SJSA1 (cell line): Measurements from ENCODE around the gene SMYD3. TPM values are rescaled to one million over a fixed set of nuclear protein-coding genes. Genes with fewer than 3 reads are reported as not detected.

Experiments used
- DNase-seq, 2 experiments: peaks; one replicate each; pipeline ENCODE4 v3.0.0-alpha.2; 2015 to 2020; ENCODE audit warnings: low spot score in 2 of 2, low read depth in 1 of 2
- H3K27ac ChIP-seq: fragments of 250-450 bp; sonication (Bioruptor Pico); 2 replicates; pipeline ENCODE4 v1.5.1; 2020; ENCODE audit warnings: mild to moderate bottlenecking, moderate library complexity
- H3K27me3 ChIP-seq: fragments of 250-450 bp; sonication (Bioruptor Pico); replicated peaks from 2 replicates; pipeline ENCODE4 v1.5.1; 2020; ENCODE audit warnings: mild to moderate bottlenecking, moderate library complexity
- H3K36me3 ChIP-seq: fragments of 250-450 bp; sonication (Bioruptor Pico); 2 replicates; pipeline ENCODE4 v1.5.1; 2020; ENCODE audit warnings: mild to moderate bottlenecking
- H3K4me1 ChIP-seq: fragments of 250-450 bp; sonication (Bioruptor Pico); replicated peaks from 2 replicates; pipeline ENCODE4 v1.6.1; 2021; ENCODE audit warnings: mild to moderate bottlenecking
- H3K4me3 ChIP-seq: fragments of 250-450 bp; sonication (Bioruptor Pico); 2 replicates; pipeline ENCODE4 v1.5.1; 2020; ENCODE audit warnings: mild to moderate bottlenecking
- H3K9me3 ChIP-seq: fragments of 250-450 bp; sonication (Bioruptor Pico); replicated peaks from 2 replicates; pipeline ENCODE4 v1.5.1; 2020; ENCODE audit warnings: mild to moderate bottlenecking
- total RNA-seq: library from RNA; depleted of rRNA; stranded (reverse); fragments of >200 nt; shearing (Covaris generic); gene quantifications from 2 replicates; pipeline ENCODE4 v1.2.3, GENCODE V29; 2014

SMYD3 gene
- total RNA-seq, 1 experiment from 2014 or later, result 38.5 TPM

DNA sequence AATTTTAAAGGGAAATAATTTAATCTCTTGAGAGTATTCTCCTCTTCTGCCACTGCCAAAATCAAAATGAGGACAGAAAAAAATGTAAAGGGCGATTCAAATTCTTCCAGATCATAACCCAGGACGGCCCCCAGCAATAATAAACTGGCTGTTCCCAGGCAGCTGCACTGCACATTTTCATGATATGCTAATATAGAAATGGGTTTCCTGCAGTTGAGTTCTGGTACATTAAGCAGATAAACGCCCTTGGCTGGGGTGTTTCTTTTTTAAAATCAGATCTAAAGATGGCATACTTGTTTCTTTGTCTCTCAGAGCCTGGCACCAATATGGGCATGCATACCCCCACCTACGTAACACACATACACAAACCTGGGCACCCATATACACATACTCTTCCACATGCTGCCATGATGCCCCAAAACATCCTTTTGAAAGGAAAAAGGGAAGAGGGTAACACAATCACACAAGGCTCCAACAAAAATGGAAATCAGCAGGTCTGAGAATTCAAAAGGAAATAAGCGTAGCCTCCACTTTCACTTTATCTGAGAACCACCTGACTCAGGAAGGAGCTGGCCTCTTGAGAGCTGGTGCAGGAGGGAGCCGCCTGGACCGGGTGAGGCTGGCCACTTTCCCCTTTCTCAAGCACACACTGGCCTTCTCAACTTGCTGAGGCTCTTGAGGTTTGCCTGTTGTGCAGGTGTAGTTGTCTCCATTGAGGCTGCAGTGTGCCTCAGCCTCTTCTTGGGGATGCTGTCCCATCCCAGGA lies 698.9 kb downstream of the SMYD3 start:
- no peak overlapping the region for H3K27ac ChIP-seq
- H3K4me1 ChIP-seq, result peaks cover 12% of the 10 kb centered on the region
- H3K9me3 ChIP-seq, result no peaks in the 10 kb centered on the region
- no peak for DNase-seq
- no peaks in the 10 kb centered on the region for H3K36me3 ChIP-seq
- no peaks in the 10 kb centered on the region for H3K27me3 ChIP-seq
- H3K4me3 ChIP-seq, result no peak overlapping the region

DNA sequence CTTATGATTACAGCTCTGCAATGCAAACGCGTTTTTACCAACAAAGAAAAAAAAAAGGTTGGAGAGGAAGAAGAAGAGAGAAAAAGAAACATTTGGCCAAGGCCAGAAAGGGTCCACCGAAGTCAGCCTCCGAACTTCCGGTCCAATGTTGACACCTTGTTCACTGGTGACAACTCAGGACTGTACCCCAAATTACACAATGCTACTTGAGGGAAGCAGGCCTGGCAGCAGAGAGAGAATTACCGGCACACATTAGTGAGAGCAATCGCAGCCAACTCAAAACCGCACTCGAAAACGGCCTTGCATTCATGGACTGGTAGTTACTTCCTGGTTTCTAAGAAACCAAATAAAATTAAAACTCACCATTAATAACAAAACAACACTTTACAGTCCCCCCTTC lies 699.8 kb downstream of the SMYD3 start:
- DNase-seq, result no peak
- Histone ChIP-seq H3K36me3 (no peaks in the 10 kb centered on the region), H3K27ac (no peak overlapping the region), H3K9me3 (no peaks in the 10 kb centered on the region), H3K4me3 (no peak overlapping the region), H3K27me3 (no peaks in the 10 kb centered on the region), H3K4me1 (peaks cover 12% of the 10 kb centered on the region)

DNA sequence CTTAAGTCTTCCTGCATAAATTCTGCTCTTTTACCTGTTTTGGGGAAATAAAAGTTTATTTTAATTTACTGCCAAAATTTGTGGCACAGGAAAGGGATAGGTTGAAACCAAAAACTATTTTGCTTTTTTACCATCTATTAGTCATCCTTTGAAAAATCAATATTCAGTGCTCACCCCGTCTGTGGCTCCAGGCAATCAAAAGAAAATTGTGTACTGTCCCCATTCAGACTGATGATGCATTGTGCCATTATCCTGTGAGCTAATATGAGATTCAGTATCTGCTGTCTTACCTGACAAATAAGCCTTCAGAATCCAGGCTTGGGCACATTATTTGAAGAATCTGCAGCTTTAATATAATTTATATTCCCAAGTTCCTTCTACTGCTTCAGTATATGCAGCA lies 701.5 kb downstream of the SMYD3 start:
- Histone ChIP-seq H3K27me3 (no peaks in the 10 kb centered on the region), H3K27ac (no peak overlapping the region), H3K9me3 (no peaks in the 10 kb centered on the region), H3K4me1 (peaks cover 21% of the 10 kb centered on the region), H3K4me3 (no peak overlapping the region), H3K36me3 (no peaks in the 10 kb centered on the region)
- no peak for DNase-seq

DNA sequence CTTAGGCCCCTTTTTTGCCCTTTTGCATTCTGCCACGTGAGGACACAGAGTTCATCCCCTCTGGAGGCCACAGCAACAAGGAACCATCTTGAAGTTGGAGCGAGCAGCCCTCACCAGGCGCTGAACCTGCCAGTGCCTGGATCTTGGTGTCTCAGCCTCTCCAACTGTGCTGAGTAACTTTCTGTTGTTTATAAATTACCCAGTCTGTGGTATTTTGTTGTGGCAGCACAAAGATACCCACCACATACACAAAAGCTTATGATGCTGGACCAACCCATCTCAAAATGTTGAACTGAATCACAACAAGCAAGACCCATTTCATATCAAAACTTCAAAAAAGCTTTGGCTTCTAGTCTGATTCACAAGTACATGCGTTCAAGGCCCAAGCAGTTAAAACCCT lies 702.4 kb downstream of the SMYD3 start:
- Histone ChIP-seq H3K9me3 (no peaks in the 10 kb centered on the region), H3K36me3 (no peaks in the 10 kb centered on the region), H3K27ac (no peak overlapping the region), H3K4me1 (peaks cover 24% of the 10 kb centered on the region), H3K4me3 (no peak overlapping the region), H3K27me3 (no peaks in the 10 kb centered on the region)
- DNase-seq, result peak in 1 of 2 experiments; percentile 40

DNA sequence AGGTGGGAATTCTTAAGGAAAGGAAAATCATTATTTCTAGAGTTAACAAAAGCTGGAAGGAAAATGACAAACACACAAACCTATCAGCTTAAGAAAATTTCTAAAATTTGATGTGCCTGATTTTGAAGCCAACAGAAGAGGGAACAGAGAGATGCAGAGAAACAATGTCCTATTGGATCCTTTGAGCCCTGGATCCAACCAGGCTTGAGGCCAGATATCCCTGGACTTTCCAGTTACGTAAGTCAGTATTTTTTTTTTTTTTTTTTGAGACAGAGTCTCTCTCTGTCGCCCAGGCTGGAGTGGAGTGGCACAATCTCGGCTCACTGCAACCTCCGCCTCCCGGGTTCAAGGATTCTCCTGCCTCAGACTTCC lies 703.4 kb downstream of the SMYD3 start:
- no peaks in the 10 kb centered on the region for H3K36me3 ChIP-seq
- no peak overlapping the region for H3K27ac ChIP-seq
- no peaks in the 10 kb centered on the region for H3K9me3 ChIP-seq
- peaks cover 24% of the 10 kb centered on the region for H3K4me1 ChIP-seq
- H3K27me3 ChIP-seq, result no peaks in the 10 kb centered on the region
- no peak for DNase-seq
- no peak overlapping the region for H3K4me3 ChIP-seq

DNA sequence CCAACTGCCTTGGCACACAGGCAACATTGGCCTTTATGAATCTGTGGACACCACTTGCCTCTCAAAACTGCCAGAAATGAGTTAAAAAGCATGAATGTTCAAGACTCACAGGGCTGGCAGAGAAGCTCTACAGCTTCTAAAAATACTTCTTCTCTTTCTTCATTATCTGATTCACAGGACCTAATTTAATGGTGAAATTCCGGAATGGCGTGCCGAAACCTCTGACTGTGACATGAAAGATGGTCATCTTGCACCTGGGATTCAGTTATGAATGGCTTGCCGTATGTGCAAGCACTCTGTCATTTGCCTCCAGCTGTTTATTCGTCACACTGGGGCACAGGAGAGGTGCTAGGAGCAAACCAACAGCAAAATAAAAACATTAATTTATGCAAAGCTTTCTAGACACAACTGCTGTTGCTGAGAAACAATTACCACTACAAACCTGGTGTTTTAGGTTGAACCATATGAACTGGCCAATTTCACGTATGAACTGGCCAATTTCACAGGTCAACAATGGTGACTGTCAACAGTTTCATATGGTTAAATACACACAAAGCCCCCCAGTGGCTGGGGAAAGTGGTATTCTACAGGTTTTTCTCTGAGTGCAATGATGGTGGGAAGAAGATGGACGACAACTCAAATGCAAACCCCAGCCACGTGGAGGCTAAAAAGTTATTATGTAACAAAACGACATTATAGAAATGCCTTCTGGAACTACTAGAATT lies 704.0 kb downstream of the SMYD3 start:
- H3K36me3 ChIP-seq, result no peaks in the 10 kb centered on the region
- no peaks in the 10 kb centered on the region for H3K27me3 ChIP-seq
- H3K4me3 ChIP-seq, result no peak overlapping the region
- no peak for DNase-seq
- no peak overlapping the region for H3K27ac ChIP-seq
- no peaks in the 10 kb centered on the region for H3K9me3 ChIP-seq
- H3K4me1 ChIP-seq, result peaks cover 24% of the 10 kb centered on the region

DNA sequence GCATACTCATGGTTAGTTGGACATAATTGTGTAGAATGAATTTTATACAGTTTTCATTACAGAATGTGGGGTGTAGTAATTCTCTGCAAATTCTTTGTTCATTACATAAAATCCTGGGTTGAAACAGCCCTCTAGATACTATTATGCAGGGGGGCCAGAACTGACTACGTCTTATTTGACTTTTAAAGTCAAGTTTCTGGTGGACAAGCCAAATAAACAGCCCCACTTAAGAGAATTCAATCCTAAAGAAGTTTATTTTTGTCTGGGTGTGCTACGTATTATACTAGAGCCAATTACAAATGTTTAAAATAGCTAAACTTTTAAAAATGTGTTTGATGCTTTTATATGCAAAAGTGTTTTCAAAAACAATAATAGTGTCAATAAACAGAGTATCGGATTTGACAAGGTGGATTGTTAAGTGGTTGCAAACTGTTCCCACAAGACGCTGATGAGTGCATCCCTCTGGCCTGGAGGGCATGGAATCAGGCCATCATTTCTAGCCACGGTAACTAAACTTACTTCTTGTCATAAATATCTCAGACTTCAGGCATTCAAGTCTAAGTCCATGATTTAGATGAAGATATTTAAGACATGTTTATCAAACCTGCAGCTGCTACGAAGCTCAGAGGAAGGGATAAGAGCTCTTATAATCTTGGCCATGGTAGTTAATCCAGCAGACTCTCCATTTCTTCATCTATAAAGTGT lies 706.0 kb downstream of the SMYD3 start:
- peak; percentile 59 to 73 for DNase-seq
- Histone ChIP-seq H3K4me1 (peaks cover 24% of the 10 kb centered on the region), H3K36me3 (no peaks in the 10 kb centered on the region), H3K9me3 (no peaks in the 10 kb centered on the region), H3K27me3 (no peaks in the 10 kb centered on the region), H3K4me3 (no peak overlapping the region), H3K27ac (peak overlapping the region; percentile 9; the same call in 1 of the 2 replicates)

DNA sequence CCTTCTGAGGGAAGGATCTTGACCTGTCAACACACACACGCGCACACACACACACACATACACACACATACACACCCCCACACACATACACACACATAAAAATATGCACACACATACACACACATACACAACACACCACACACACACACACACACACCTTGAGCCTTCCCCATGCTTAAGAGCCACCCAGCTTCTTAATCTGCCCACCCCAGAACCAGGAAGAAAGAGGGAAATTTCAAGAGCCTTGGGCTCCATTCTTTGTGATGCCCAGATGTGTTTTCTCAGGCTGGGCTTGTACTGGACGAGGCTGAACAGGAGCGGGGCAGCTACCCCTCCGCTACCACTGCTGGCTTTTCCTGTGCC lies 708.7 kb downstream of the SMYD3 start:
- Histone ChIP-seq H3K4me3 (no peak overlapping the region), H3K27ac (no peak overlapping the region), H3K27me3 (no peaks in the 10 kb centered on the region), H3K9me3 (no peaks in the 10 kb centered on the region), H3K4me1 (peaks cover 12% of the 10 kb centered on the region), H3K36me3 (no peaks in the 10 kb centered on the region)
- DNase-seq, result no peak

DNA sequence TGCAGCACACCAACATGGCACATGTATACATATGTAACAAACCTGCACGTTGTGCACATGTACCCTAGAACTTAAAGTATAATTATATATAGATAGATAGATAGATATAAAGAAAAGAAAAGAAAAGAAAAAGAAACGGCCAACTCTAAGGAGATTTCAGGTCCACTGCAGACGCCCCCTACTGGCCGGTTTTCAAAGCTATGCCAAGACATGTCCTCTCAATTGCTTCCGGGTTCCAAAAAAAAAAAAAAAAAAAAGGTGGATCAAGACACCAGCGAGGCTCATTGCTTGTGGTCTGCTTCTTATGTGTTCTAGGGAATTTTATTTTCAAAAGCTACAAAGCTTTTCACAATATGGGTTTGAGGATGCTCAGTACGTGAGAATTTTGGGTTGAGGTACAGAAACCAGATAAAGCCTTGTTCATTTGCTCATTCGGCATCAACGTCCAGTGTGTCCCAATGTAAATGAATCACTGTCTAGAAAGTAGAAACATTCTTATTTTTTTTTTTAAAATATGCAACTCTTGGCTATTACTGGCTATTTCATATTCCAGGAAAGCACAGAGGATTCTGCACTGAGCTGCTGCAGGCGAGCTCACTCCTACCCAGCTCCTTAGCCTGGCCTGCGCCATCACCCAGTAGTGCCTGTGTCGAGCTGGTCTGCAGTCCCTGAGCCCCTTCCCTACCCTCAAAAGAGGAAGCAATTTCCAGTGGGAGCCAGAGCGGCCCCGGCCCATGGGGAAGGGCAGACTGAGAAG lies 709.3 kb downstream of the SMYD3 start:
- Histone ChIP-seq H3K27ac (no peak overlapping the region), H3K36me3 (no peaks in the 10 kb centered on the region), H3K9me3 (no peaks in the 10 kb centered on the region), H3K4me3 (no peak overlapping the region), H3K27me3 (no peaks in the 10 kb centered on the region), H3K4me1 (peaks cover 12% of the 10 kb centered on the region)
- no peak for DNase-seq

DNA sequence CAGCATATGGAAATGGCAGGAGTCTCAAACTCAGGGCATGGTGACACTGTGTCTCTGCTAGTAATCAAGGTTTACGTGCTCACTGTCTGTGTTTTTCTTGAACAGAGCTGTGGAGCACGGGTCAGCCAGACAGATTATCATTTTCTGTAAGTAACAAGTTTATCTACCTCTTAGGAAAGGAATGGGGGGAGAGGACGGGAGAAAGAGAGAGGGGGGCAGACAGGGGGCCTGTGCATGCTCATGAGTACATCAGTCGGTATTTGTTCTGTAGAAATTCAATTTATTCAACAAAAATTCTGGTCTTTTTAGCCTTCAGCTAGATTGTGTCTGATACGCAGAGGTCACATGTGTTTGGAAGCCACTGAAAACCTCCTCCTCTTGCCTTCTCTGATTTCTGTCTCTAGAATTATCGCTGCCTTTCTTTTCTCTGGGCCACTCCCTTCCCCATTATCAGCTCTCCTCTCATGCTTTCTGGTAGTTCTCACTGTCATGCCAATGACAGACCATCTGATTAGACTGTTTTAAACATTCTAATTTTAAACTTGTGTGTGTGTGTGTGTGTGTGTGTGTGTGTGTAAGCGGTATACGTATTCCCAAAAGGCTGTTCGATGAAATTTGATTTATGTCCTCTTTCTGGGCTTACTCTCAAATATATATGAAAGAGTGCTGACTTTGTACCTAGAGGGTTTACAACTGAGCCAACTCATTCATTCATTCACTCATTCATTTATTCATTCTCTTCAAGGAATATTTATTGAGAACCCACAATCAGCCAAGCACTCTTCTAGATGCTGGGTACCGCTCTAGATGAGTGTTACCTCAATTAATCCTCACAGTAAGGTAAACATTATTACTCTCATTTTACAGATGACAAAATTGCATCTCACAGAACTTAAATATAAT lies 715.4 kb downstream of the SMYD3 start:
- no peak overlapping the region for H3K27ac ChIP-seq
- H3K9me3 ChIP-seq, result no peaks in the 10 kb centered on the region
- DNase-seq, result no peak
- no peak overlapping the region for H3K4me3 ChIP-seq
- H3K27me3 ChIP-seq, result no peaks in the 10 kb centered on the region
- peaks cover 11% of the 10 kb centered on the region for H3K4me1 ChIP-seq
- H3K36me3 ChIP-seq, result no peaks in the 10 kb centered on the region

DNA sequence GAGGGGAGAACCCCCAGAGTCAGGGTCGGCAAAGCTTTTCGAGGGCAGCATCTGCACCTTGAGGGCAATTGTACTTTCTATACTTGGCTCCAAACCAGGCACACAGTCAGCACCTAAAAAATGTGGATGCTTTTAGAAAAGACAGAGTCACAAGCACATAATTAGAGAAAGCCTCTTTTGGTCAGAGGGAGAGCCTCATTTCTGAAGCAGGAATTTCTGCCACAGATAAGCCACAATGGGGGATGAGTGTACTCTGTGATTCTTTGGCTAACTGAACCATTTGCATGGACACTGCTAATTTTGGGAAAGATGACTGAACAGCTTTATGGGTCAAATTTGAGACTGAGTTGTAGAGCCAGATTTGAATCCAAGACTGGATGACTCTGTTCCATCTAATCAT lies 716.6 kb downstream of the SMYD3 start:
- Histone ChIP-seq H3K4me1 (peaks cover 11% of the 10 kb centered on the region), H3K27ac (no peak overlapping the region), H3K27me3 (no peaks in the 10 kb centered on the region), H3K9me3 (no peaks in the 10 kb centered on the region), H3K4me3 (no peak overlapping the region), H3K36me3 (no peaks in the 10 kb centered on the region)
- DNase-seq, result no peak

DNA sequence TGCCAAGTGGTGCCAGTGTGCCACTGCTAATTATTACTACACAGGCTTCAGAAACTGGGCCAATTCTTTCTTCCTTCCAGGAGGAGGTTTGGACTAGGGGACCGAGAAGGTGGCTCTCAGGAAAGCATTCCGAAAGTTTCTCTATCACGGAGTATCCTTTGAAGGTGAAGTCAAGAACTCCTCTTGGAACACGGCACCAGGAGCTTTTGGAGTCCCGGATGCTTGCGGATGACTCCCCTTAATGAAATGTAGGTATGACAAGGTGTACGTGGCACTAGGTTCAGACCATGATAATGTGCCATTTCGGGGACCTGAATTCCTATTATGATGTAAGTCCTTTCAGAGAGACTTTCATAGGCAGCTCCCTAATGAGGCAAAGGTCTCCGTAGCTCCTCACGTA lies 718.2 kb downstream of the SMYD3 start:
- no peak overlapping the region for H3K4me3 ChIP-seq
- H3K4me1 ChIP-seq, result peaks cover 11% of the 10 kb centered on the region
- H3K27ac ChIP-seq, result no peak overlapping the region
- H3K27me3 ChIP-seq, result no peaks in the 10 kb centered on the region
- no peak for DNase-seq
- H3K9me3 ChIP-seq, result no peaks in the 10 kb centered on the region
- H3K36me3 ChIP-seq, result no peaks in the 10 kb centered on the region

DNA sequence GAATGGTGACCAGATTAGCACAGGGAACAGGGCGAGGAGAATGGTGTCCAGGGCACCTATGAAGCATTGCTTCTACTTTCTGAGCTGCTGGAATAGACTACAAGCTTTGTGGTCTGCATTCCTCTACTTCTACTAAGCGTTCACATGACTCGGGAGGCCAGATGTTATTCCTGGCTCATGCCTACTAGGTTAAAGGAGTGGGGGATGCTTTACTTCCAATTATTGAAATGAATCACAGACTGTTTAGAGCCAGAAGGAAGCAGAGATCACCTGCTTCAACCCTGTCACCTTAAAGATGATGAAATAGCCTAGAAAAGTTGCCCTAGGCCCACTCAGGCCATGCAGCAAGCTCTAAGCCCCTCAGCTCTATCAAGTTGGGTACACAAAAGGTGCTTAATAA lies 718.8 kb downstream of the SMYD3 start:
- Histone ChIP-seq H3K27ac (no peak overlapping the region), H3K27me3 (no peaks in the 10 kb centered on the region), H3K4me3 (no peak overlapping the region), H3K9me3 (no peaks in the 10 kb centered on the region), H3K36me3 (no peaks in the 10 kb centered on the region), H3K4me1 (peaks cover 11% of the 10 kb centered on the region)
- peak in 1 of 2 experiments; percentile 52 for DNase-seq
